ENCODE results near the gene HOXB3.

The HOXB3 gene

DNA sequence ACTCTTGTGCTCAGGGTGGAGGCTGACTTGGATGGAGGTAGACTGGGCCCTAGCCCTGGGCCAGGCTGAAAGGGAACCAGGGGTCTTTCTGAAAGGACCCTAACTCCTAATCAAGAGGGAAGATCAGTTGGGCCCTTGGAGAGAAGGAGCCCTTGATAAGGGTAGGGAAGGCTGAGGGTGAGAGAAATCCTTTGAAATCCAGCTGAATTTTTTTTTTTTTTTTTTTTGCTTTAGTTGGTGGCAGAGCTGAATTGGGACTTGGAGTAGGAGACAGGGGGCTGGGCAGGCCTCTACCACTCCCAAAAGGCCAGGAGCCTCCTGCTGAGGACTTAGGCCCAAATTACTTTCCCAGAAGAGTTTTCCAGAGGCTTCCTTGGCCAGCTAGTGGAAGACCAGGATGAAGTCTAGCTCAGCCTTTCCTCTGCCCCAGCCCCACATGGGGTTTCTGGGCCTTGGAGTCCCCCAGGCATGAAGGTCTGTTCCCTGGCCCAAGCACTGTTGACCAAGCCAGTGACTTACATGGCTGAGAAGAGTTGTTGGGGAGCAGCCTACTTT, 643 bp upstream of the HOXB3 start:
- Histone ChIP-seq H3K9me3 (ENCODE audit: control insufficient read depth, low read length) (no peaks in the 10 kb centered on the region), H3K27me3 (ENCODE audit: control insufficient read depth, insufficient read depth, low read length) (peaks cover 95% of the 10 kb centered on the region), H3K4me3 (ENCODE audit: low read length) (no peak overlapping the region), H3K4me1 (ENCODE audit: control insufficient read depth, insufficient read depth, low read length) (peaks cover 13% of the 10 kb centered on the region), H3K9ac (ENCODE audit: low read length) (peak overlapping the region; percentile 54), H3K36me3 (ENCODE audit: control insufficient read depth, insufficient read depth, low read length) (no peaks in the 10 kb centered on the region)

DNA sequence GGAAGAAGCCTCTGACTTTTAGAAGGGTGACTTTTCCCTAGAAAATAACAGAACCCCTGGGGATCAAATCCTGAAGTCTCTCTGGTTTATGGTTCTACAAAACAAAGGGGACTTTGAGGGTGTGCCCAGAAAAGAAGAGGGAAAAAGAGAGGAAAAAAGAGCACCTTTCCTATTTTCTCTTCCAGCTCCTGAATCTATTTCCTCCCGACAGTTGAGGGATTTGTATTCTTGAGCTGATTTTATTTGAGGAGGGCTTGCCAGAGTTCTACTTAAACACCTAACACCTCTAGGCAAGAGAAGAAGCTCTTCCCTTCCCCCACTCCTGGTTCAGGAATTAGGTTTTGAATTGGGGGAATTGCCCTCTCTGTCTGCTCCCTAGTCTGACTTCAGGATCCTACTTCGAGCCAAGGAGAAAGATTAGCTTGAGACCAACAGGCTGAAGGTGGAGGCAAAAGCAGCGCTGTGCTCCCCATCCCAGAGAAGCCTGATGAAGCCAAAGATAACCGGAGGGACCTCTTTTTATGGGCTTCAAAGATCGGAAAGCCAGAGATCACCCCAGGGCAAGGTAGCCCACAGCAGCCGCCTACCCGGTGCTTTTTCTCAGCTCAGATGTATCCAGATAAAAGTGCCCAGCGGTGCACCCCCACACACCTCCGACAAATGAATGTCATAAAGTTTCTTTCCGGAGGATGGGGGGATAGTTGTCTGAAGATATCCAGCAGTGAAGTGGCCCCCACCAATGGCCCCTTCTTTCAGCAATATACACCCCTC, 796 bp downstream of the HOXB3 start:
- Histone ChIP-seq H3K36me3 (ENCODE audit: control insufficient read depth, insufficient read depth, low read length) (no peaks in the 10 kb centered on the region), H3K9ac (ENCODE audit: low read length) (peak overlapping the region; percentile 54), H3K4me3 (ENCODE audit: low read length) (no peak overlapping the region), H3K4me1 (ENCODE audit: control insufficient read depth, insufficient read depth, low read length) (peaks cover 13% of the 10 kb centered on the region), H3K27me3 (ENCODE audit: control insufficient read depth, insufficient read depth, low read length) (peaks cover 94% of the 10 kb centered on the region), H3K9me3 (ENCODE audit: control insufficient read depth, low read length) (no peaks in the 10 kb centered on the region)

DNA sequence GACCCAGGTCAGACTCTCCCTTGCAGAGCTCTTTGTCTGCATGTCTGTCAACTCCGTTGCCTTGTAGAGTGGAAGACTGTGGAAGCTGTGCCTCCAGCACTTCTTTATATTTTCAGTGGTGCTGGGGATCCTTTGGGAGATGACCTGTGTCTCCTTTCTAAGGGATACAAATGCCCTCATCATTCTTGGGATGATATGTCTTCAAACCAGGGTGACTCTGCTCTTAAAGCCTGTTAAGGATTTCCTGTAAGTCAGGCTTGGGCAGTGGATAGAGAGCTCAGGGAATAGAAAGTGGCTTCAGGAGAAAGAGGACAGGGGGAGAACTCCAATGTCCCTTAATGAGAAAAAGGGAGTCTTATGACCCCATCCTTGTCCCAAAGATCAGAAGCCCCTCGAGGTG, 1.5 kb downstream of the HOXB3 start:
- Histone ChIP-seq H3K4me1 (ENCODE audit: control insufficient read depth, insufficient read depth, low read length) (peaks cover 16% of the 10 kb centered on the region), H3K27me3 (ENCODE audit: control insufficient read depth, insufficient read depth, low read length) (peaks cover 98% of the 10 kb centered on the region), H3K9me3 (ENCODE audit: control insufficient read depth, low read length) (no peaks in the 10 kb centered on the region), H3K4me3 (ENCODE audit: low read length) (no peak overlapping the region), H3K9ac (ENCODE audit: low read length) (peak overlapping the region; percentile 54), H3K36me3 (ENCODE audit: control insufficient read depth, insufficient read depth, low read length) (no peaks in the 10 kb centered on the region)

DNA sequence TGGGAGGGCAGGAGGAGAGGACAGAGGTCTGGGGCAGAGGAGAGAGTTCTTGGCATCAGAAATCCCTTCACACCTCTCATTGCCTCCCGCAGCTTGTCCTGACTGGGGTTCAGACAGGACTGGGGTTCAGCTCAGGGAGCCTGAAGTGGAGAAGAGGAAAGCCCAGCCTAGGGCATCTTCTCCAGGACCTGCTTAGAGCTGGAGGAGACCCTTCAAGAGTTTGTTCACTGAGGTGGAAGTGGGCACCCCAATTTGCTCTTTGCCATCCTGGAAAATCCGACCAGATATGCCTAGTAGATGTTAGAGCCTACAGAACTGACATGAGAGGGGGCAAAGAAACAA, 2.0 kb downstream of the HOXB3 start:
- H3K4me1 ChIP-seq (ENCODE audit: control insufficient read depth, insufficient read depth, low read length): peaks cover 16% of the 10 kb centered on the region
- H3K4me3 ChIP-seq (ENCODE audit: low read length): no peak overlapping the region
- no peaks in the 10 kb centered on the region for H3K9me3 ChIP-seq (ENCODE audit: control insufficient read depth, low read length)
- H3K36me3 ChIP-seq (ENCODE audit: control insufficient read depth, insufficient read depth, low read length): no peaks in the 10 kb centered on the region
- peak overlapping the region; percentile 54 for H3K9ac ChIP-seq (ENCODE audit: low read length)
- peaks cover 98% of the 10 kb centered on the region for H3K27me3 ChIP-seq (ENCODE audit: control insufficient read depth, insufficient read depth, low read length)

DNA sequence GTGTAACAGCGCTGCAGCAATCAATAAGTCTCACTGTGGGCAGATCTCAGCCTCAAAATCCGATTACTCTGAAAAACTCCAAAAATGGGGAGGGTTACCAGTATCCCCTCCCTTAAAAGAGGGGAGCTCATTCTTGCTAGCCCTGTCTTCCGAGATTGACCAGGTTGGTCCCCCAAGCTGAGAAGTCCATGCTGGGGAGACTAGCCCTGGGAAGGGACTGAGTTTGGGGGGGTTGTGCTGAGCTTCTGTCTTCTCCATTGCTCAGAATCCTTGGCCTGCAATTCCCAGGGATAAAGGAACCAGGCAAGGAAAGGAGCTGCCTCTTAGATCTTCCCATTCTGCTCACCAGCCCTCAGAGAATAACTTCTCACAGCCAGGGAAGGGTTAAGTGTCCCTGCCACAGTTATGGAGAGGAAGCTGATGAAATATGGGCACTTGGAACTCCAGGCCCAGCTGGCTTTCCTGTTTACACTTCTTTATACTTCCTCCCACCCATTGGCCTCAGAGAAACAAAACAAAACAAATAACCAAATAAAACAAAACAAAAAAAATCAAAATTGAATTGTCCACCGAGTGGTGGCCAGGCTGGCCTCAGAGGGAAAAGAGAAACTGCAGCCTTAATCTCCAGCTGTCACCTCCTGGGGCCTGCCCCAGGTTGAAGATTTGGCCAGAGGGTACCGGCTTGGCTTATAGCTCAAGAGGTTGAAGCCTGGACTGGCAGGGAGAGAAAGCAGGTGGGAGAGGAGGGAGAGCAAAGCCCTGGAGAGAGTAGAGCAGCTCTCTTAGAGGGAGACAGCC, 2.6 kb downstream of the HOXB3 start:
- Histone ChIP-seq H3K4me1 (ENCODE audit: control insufficient read depth, insufficient read depth, low read length) (peaks cover 16% of the 10 kb centered on the region), H3K9ac (ENCODE audit: low read length) (peak overlapping the region; percentile 19), H3K9me3 (ENCODE audit: control insufficient read depth, low read length) (no peaks in the 10 kb centered on the region), H3K4me3 (ENCODE audit: low read length) (no peak overlapping the region), H3K36me3 (ENCODE audit: control insufficient read depth, insufficient read depth, low read length) (no peaks in the 10 kb centered on the region), H3K27me3 (ENCODE audit: control insufficient read depth, insufficient read depth, low read length) (peaks cover 98% of the 10 kb centered on the region)

DNA sequence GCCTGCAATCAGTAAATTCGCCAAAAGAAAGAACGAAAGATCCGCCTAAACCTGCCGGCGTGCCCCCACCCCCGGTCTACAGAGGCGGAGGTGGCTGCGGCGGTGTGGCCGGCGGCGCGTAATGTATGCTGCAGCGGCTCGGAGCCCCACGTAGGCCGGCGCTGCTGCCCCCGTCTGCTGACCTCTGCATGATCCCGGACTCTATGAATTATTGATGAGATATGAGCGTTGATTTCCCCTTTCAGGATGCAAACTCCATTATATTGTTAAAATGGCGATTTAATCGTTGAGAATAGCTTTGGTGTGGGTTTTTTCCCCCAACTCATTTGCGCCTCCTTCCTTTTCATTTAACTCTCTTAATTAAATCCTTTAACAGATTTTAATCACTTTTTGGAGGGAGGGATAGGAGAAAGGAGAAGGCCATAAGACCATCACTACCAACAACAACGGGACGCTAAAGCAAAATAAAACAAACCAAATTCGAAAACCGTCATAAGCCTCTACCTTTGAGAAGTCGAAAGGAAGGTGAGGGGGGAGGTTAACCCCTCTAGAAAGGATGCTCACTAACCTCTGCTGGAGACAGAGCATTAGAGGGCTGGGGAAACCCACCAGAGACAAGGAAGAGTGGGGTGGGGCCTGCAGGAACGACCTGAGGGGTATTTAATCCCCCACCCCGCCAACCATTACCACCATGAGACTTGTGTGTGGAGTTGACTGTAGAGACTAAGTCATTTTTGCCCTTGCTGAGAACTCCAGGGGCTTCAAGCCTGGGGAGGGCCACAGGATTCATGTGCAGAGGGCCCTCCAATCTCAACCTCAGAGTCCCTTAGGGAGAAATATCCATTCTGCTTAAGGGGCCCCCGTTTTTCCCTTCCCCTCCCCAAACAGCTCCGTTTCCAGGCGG, 3.4 kb downstream of the HOXB3 start:
- peaks cover 99% of the 10 kb centered on the region for H3K27me3 ChIP-seq (ENCODE audit: control insufficient read depth, insufficient read depth, low read length)
- peaks cover 16% of the 10 kb centered on the region for H3K4me1 ChIP-seq (ENCODE audit: control insufficient read depth, insufficient read depth, low read length)
- H3K36me3 ChIP-seq (ENCODE audit: control insufficient read depth, insufficient read depth, low read length): no peaks in the 10 kb centered on the region
- H3K9me3 ChIP-seq (ENCODE audit: control insufficient read depth, low read length): no peaks in the 10 kb centered on the region
- peak overlapping the region; percentile 69 for H3K9ac ChIP-seq (ENCODE audit: low read length)
- H3K4me3 ChIP-seq (ENCODE audit: low read length): peak overlapping the region; percentile 28

DNA sequence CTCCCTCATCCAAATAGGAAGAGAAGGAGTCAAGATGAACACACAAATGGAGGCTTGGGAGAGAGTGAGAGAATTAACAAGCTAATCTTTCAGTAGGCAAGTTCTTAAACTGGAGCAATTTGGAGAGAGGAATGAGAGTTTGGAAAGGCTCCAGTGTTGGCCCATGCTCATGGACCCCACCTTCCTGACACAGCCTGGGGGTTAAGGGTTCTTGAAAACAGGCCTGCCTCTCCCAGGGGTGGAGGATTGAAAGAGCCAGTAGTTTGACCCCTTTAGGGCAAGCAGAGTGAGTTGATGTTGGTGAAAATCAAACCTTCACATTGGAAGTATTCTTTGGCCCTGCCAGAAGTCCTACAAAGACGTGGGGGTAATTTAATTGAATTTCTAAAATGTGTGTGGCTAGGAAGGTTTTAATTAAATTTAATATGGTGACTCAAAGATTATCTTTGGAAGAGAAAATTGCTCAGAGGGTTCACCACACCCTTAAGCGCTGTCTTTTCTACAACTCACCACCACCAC, 5.8 kb downstream of the HOXB3 start:
- peaks cover 16% of the 10 kb centered on the region for H3K4me1 ChIP-seq (ENCODE audit: control insufficient read depth, insufficient read depth, low read length)
- H3K9ac ChIP-seq (ENCODE audit: low read length): no peak overlapping the region
- H3K4me3 ChIP-seq (ENCODE audit: low read length): no peak overlapping the region
- H3K27me3 ChIP-seq (ENCODE audit: control insufficient read depth, insufficient read depth, low read length): peaks cover 97% of the 10 kb centered on the region
- H3K9me3 ChIP-seq (ENCODE audit: control insufficient read depth, low read length): no peaks in the 10 kb centered on the region
- no peaks in the 10 kb centered on the region for H3K36me3 ChIP-seq (ENCODE audit: control insufficient read depth, insufficient read depth, low read length)

DNA sequence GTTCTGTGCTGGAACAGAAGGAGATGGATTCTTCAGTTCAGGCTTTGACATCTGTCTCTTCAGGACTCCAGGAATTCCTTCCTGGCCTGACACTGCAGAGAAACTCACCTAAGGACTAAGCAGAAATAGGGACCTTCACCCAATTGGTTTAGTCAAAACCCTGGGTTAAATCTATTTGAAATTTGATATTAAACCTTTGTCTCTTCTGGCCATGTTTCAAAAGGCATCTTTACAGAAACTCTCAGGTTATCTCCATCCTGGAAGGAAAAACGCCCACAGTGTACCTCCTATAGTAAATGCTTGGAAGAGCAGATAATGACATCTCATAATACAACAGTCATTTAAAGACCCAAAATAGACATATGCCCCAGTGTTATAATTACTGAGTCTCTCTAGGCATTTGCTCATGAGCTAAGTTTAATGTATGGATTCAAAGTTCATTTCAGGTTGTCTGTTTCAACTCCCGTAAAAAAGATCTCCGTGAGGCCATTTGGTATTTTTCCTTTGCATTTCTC, 6.3 kb downstream of the HOXB3 start:
- peaks cover 97% of the 10 kb centered on the region for H3K27me3 ChIP-seq (ENCODE audit: control insufficient read depth, insufficient read depth, low read length)

DNA sequence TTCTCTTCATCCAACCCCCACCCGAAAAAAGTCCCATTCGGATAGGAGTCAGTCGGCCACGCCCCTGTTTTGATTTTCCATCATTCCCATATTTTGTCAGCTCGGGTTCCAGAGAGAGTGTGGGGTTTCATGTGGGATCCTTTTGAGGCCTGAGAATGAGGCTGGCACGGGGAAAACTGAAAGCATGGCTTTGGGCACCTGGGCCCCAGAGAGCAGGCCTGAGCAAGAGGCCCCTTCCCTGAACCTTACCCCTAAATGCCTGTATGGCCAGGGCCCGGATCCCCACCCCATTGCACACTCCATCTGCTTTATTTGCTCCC, 7.3 kb downstream of the HOXB3 start:
- peaks cover 91% of the 10 kb centered on the region for H3K27me3 ChIP-seq (ENCODE audit: control insufficient read depth, insufficient read depth, low read length)
- no peak overlapping the region for H3K9ac ChIP-seq (ENCODE audit: low read length)
- H3K9me3 ChIP-seq (ENCODE audit: control insufficient read depth, low read length): no peaks in the 10 kb centered on the region
- peaks cover 16% of the 10 kb centered on the region for H3K4me1 ChIP-seq (ENCODE audit: control insufficient read depth, insufficient read depth, low read length)
- H3K4me3 ChIP-seq (ENCODE audit: low read length): no peak overlapping the region
- H3K36me3 ChIP-seq (ENCODE audit: control insufficient read depth, insufficient read depth, low read length): no peaks in the 10 kb centered on the region

More for the DNA sequence above, 6.3 kb downstream of the HOXB3 start:
- Histone ChIP-seq H3K9me3 (ENCODE audit: control insufficient read depth, low read length) (no peaks in the 10 kb centered on the region), H3K36me3 (ENCODE audit: control insufficient read depth, insufficient read depth, low read length) (no peaks in the 10 kb centered on the region), H3K4me3 (ENCODE audit: low read length) (no peak overlapping the region), H3K4me1 (ENCODE audit: control insufficient read depth, insufficient read depth, low read length) (peaks cover 16% of the 10 kb centered on the region), H3K9ac (ENCODE audit: low read length) (no peak overlapping the region)

DNA sequence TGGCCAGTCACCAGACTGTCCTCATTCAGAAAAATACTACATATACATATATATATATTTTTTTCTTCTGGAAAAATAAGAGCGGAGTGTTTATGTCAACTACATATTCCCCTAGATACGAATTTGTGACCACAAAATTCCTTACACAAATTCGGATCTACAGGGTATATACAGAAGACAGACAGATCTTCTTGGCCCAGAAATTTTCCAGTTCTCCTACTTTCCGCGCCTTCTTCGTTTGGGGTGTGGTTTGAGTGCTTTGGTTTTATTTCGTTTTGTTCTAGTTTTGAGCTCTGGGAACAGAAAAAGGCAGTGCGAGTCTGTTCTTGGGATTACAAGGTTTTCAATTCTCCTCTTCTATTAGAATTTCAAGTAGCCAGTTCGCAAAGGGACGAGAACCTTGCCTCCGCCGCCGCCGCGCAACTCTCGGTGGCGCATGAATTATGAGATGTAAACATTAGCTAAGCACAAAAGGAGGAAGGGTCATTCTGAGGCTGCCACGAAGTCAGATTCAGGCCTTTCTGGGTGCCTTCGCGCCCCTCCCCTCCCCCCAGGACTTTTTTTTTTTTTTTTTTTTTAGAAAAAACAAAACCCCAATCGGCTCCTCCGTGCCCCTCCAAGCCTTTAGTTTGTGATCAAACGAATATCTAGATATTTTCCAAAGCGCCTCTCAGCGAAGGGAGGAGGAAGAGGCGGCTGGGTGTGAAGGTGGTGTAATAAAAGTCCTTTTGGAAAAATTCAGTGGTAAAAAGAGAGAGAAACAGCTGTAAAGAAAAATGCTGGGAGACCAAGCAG, 10.1 kb downstream of the HOXB3 start:
- no peaks in the 10 kb centered on the region for H3K9me3 ChIP-seq (ENCODE audit: control insufficient read depth, low read length)
- H3K36me3 ChIP-seq (ENCODE audit: control insufficient read depth, insufficient read depth, low read length): no peaks in the 10 kb centered on the region
- H3K4me3 ChIP-seq (ENCODE audit: low read length): no peak overlapping the region
- peaks cover 89% of the 10 kb centered on the region for H3K27me3 ChIP-seq (ENCODE audit: control insufficient read depth, insufficient read depth, low read length)
- peaks cover 12% of the 10 kb centered on the region for H3K4me1 ChIP-seq (ENCODE audit: control insufficient read depth, insufficient read depth, low read length)
- peak overlapping the region; percentile 64 for H3K9ac ChIP-seq (ENCODE audit: low read length)

DNA sequence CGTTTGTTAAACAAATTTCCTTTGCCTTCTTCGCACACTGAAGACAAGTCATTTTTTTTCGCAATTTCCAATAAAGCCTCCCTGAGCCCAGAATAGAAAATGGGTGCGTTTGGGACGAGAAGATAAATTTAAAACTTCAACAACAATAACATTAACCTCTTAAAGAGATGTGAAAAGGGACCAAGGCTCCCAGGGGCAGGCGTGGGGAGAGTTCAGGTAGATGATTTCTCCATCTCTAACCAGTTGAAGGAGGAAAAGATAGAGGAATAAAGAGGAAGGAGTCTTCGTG, 10.6 kb downstream of the HOXB3 start:
- Histone ChIP-seq H3K9me3 (ENCODE audit: control insufficient read depth, low read length) (no peaks in the 10 kb centered on the region), H3K9ac (ENCODE audit: low read length) (no peak overlapping the region), H3K4me3 (ENCODE audit: low read length) (no peak overlapping the region), H3K4me1 (ENCODE audit: control insufficient read depth, insufficient read depth, low read length) (peaks cover 12% of the 10 kb centered on the region), H3K36me3 (ENCODE audit: control insufficient read depth, insufficient read depth, low read length) (no peaks in the 10 kb centered on the region), H3K27me3 (ENCODE audit: control insufficient read depth, insufficient read depth, low read length) (peaks cover 89% of the 10 kb centered on the region)

All from mucosa of stomach (tissue), 1 donor.